Fibroblast of the conjunctiva (primary cell): ENCODE measurements around the gene MAPKAPK3.

ENCODE experiments used
- DNase-seq: peaks from one replicate; pipeline ENCODE4 v3.0.0-alpha.2; 2010; ENCODE audit warnings: low read depth

The MAPKAPK3 gene

GRCh38 chr3:50609071-50609762, 7.7 kb upstream of the MAPKAPK3 start:
- DNase-seq: no peak

GRCh38 chr3:50609763-50610085, 7.2 kb upstream of the MAPKAPK3 start:
- DNase-seq: no peak

GRCh38 chr3:50610181-50610971, 6.6 kb upstream of the MAPKAPK3 start:
- DNase-seq: no peak

- DNase-seq: no peak
These were observed 5.9 kb upstream of the MAPKAPK3 start for GRCh38 chr3:50610992-50611463.

GRCh38 chr3:50611464-50612233, 5.3 kb upstream of the MAPKAPK3 start, which contains the start of gene CISH:
Gene CISH (minus strand): TSS chr3:50611774. CDS start chr3:50611650, 124 bp downstream.
- peak; percentile 75 for DNase-seq

GRCh38 chr3:50612234-50612882, 4.6 kb upstream of the MAPKAPK3 start:
- DNase-seq: no peak

GRCh38 chr3:50612970-50613846, 3.7 kb upstream of the MAPKAPK3 start:
- DNase-seq: no peak

- DNase-seq: no peak
These were observed 1.8 kb upstream of the MAPKAPK3 start for GRCh38 chr3:50615190-50615589.

- peak; percentile 77 for DNase-seq
These were observed 765 bp upstream of the MAPKAPK3 start for GRCh38 chr3:50616003-50616769.

GRCh38 chr3:50616770-50617095, 218 bp upstream of the MAPKAPK3 start:
- DNase-seq: peak; percentile 70

- DNase-seq: no peak
These were observed 1.0 kb downstream of the MAPKAPK3 start for GRCh38 chr3:50617911-50618481.

- no peak for DNase-seq
These were observed 3.5 kb downstream of the MAPKAPK3 start for GRCh38 chr3:50620420-50620819.

GRCh38 chr3:50620820-50621219, 3.9 kb downstream of the MAPKAPK3 start:
- DNase-seq: no peak

GRCh38 chr3:50622881-50623280, 5.9 kb downstream of the MAPKAPK3 start:
- no peak for DNase-seq

GRCh38 chr3:50623840-50624474, 7.0 kb downstream of the MAPKAPK3 start:
- DNase-seq: no peak

GRCh38 chr3:50624634-50625033, 7.7 kb downstream of the MAPKAPK3 start:
- DNase-seq: no peak

- DNase-seq: no peak
These were observed 8.6 kb downstream of the MAPKAPK3 start for GRCh38 chr3:50625231-50626182.

GRCh38 chr3:50626401-50626800, 9.4 kb downstream of the MAPKAPK3 start:
- DNase-seq: no peak
